NCI-H2029 (cell line): ENCODE results near the gene LRRC4.

Experiments used
- DNase-seq: peaks from one replicate; lab custom pipeline; 2025; lab: John Stamatoyannopoulos, UW

The LRRC4 gene

DNA sequence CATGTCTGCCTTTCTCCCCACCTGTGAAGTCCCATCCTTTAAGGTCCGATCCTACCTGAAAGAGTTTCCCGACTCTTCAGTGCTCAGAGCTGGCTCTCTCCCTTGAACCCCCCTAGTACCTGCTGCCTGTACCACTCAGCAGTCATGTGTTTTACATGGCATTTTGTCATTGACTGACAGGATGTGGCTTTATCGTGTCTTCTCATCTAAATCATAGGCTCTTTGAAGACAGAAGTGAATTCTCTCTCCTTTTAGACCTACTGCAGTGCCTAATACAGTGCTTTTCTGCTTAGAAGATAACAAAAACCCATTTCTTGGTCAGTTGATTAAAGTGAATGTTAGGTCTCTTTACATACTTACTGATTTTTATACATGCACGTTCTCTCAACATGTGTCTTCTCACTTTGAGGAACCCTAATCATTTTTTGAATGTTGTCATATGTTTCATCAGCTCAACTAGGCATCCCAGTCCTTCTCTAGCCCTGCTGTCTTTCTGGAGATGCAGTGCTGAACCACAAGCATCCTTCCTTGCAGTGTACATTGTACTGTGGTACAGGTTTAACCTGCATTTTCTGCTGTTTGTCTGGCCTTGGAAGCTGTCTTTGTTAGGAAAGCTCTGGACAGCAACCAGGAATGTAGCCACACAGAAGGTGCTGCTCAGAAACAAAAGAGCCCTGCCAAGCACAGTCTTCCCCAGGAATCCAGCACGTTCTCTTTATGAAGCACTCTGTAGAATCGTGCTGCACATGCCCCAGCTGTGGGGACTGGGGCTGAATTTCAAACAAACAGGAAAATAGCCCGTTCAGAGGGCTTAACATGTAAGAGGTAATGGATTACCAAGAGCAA is 28.1 kb upstream of the LRRC4 start:
- no peak for DNase-seq

GRCh38 chr7:128057909-128058308 is 26.7 kb upstream of the LRRC4 start:
- no peak for DNase-seq

DNA sequence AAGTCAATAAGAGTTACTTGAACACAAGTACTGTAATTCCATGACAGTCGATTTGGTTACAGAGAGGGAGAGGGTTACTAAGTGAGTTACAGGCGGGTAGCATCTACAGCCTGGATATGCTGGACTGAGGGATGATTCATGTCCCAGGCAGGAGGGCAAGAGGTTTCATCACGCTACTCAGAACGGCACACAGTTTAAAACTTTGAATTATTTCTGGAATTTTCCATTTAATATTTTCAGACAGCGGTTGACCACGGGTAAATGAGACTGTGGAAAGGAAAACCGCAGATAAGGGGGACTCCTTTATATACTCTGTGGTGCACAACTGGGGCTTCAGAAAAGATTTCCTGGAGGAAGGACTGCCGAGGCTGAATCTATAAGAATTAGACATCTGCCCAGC is 25.7 kb upstream of the LRRC4 start:
- no peak for DNase-seq

GRCh38 chr7:128055637-128056036 is 24.4 kb upstream of the LRRC4 start:
- no peak for DNase-seq

DNA sequence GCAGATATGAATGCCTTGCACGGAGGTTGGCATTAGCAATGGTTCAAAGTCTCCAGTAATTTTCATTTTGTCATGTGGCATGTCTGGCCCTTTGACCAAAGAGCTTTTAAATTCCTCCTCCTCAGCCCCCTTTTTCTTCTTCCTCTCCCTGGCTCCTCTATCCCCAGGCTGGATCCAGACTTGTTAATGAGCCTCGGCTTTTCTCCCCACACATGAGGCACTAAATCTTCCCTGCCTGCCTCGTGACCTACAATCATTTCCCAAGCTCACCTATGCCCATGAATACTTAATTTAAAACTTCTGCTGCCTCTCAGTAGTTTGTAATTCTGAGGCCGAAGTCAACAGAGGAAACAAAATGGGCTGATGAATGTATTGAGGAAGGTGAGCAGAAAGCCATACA is 23.3 kb upstream of the LRRC4 start:
- no peak for DNase-seq

DNA sequence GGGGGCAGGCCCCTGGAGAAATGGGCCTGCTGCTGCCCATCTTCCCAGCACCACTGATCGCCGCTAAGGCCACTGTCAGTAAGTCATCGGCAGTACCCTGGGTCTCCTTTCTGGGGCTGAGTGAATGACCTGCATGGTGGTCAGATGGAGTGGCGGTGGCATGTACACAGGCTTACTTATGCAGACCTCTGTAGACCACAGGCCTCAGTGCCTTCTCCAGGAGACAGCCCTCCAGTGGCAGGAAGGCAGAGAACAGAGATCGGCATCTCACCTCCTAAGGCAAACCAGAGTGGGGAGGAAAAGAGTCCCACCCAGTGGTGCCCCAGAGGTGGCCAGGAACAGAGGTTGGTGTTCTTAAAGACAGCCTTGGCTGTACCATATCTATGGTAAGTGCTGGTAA is 22.8 kb upstream of the LRRC4 start:
- DNase-seq: no peak

DNA sequence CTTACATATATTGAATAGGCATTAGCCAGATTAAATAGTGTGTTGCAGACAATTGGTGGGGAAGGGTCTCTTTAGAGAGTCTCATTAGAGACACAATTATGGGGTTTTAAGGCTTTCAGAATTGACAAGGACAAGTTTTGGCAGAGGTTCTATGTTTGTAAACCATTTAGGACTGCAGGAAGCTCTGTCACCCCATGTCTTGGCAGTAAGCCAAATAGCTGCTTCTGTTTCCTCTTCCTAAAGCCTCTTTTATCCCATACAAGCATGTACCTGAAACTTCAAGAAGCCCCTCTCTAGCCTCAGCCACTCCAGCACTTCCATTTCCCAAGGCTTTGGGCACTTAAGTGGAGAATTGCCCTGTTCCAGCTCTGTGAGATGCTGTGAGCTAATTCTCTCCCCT is 21.8 kb upstream of the LRRC4 start:
- DNase-seq: peak; percentile 87

- no peak for DNase-seq
Measured at GRCh38 chr7:128052404-128052803, 21.2 kb upstream of the LRRC4 start.

GRCh38 chr7:128045766-128046165 is 14.5 kb upstream of the LRRC4 start:
- no peak for DNase-seq

DNA sequence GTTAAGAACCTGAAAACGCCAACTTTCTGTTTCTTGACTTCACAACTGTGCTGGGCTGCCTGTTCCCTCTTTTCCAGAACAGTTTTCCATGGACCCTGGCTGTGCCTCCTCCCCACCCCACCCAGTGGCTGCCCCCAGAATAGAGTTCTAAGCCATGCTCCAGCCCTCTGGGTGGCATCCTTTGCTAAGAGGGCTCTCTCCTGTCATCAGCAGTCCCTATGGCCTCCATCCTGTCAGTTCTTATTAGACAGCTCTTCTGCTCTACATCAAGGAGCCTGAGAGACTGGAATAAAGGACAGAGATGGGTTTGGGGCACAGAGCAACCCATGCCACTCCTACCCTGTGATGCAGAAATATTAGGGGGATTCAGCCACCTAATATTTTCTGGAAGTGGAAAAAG is 13.9 kb upstream of the LRRC4 start:
- no peak for DNase-seq

GRCh38 chr7:128044064-128044463 is 12.8 kb upstream of the LRRC4 start:
- DNase-seq: no peak

DNA sequence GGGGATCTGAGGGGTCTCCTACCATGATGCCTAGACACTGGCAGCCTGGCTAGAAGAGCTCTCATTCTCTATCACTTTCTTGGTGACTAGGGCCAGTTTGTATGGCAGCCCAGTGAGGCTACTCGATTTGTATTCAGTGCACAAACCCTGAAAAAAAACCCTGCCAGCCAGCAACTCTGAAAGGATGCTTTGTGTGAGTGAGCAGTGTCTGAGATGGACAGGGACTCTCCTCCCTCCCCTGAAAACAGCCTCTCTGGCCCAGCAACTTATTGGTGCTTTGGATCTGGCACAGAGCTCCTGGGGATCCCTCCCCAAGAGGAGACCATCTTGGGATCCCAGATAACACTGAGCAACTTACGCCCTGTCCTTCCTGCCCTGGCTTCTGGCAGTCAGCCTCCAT is 10.8 kb upstream of the LRRC4 start:
- no peak for DNase-seq

DNA sequence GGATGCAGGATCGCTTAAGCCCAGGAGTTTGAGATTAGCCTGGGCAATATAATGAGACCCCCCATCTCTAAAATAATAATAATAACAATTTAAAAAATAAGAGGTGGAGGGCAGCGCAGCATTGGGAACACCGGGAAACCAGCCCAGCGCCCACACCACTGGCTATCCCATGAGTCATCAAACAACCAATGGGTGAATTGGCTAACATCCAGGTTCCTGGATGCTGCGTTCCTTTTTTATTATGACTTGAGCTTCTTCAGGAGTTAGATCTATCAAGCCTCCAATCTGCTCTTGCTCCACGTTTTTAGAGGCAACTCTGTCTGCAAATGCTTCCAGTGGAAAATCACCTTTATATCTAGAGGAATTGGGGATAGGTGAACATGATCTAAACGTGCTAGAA is 10.0 kb upstream of the LRRC4 start:
- no peak for DNase-seq

GRCh38 chr7:128040205-128040604 is 9.0 kb upstream of the LRRC4 start:
- DNase-seq: no peak

DNA sequence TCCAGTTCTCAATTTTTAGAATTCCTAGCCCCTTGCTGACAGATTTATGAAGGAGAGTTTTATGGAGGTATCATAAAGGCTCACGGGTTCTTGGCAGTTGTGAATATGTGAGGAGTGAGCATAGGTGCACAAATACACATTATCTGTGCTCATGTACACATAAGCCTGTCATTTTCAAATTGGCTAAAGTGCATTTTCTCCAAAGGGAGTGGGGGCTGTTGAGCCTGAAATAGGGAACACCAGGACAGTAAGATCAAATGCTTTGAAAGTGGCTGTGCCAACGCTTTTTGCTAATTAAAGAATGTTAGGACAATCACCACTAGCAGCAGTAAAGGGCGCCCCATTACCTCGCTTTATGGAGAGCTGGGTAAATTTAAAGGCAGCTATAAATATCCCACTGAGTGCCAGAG is 8.3 kb upstream of the LRRC4 start:
- no peak for DNase-seq

DNA sequence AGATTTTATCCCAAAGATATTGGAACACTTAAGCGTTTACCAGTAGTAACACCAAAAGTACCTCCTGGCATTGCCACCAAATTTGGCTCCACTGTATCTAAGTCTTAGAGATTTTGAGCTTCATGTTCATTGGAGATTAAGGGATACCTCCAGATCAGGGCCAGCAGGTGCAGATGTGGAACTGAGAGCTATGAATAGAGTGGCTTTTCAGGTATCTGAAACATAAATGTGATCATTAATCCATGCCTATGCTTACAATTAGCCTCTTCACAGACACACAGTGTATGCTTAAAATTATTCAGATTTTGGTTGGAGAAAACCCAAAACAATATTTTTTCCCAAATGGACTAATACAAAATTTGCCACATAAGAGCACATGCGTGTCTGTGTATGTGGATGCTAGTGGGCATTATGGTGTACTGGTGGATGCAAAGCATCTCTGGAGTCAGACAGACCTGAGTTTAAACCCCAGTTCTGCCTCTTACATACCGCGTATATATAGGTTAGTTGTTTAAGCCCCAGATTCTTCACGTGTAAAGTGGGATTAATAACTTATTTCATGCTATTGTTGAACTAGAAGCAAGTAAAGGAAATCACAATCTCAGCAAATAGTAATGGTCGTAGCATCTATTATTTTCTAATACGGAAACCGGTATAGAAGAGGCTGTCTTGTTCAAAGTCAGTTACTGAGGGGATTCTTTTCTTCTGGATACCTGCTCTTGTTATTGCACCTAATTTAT is 6.8 kb upstream of the LRRC4 start:
- DNase-seq: no peak

- no peak for DNase-seq
Measured at GRCh38 chr7:128037081-128037480, 5.8 kb upstream of the LRRC4 start.

DNA sequence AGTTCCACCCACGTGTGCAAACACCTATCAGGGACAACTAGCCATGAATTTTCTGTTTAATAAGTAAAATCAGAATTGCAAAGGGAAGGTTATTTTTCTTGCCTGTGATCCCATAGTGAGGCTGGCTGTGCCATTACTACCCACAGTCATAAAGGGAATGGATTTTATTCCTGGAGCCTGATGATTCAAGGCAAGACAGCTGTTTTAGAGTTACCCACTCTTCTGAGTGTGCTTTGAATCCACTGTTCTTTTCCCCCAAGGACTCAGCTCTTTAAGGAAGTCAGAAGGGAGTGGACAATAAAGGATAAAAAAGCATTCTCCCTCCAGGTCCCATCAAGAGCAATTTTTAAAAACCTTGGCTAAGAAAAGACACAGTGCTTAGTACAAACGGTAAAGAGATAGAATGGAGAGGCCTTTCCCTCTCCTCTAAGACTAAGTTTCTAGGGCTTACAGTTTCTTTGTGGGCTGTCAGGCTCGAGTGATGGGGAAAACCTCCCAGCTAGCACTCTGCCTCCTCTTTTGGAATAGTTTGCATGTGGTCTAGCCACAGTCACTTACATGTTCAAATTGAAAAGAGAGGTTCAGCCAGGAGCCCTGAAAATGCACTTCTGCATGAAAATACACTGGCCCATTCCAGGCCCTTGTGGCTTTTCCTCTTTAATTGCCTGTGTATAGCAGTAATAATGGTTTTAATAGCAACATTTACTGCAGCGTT is 5.1 kb upstream of the LRRC4 start:
- no peak for DNase-seq

- DNase-seq: no peak
Measured at GRCh38 chr7:128035712-128036111, 4.5 kb upstream of the LRRC4 start.

DNA sequence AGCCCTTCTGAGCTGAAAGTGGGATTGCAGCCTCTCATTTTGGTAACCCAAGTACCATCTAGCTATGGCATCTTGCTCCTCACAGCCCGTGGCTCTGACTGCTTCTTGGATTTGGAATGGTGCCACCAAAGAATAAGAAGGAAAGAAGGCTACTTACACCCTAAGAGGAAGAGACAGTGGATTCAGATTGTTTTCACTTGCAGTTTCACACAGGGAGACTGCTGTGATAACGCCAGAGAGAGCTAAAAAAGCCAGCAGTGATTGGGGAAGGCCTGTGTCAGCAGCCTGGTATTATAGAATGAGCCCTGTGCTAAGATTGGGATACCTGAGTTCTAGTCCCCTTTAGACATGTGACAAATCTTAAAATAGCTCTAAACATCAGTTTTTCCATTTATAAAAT is 3.6 kb upstream of the LRRC4 start:
- no peak for DNase-seq

GRCh38 chr7:128033246-128033645 is 2.0 kb upstream of the LRRC4 start:
- DNase-seq: no peak

GRCh38 chr7:128032605-128033235 is 1.5 kb upstream of the LRRC4 start:
- no peak for DNase-seq
